Parathyroid adenoma (tissue), 2 donors: ENCODE measurements around the gene RIC8A.

ENCODE experiments used
- H2AFZ ChIP-seq: fragments of 300-600 bp; sonication (generic); one replicate; pipeline ENCODE4 v1.7.0; 2017; ENCODE audit warnings: antibody characterized with exemption, mild to moderate bottlenecking
- H3K27ac ChIP-seq: fragments of 300-600 bp; sonication (generic); one replicate; pipeline ENCODE4 v1.7.0; 2017
- H3K27me3 ChIP-seq: fragments of 300-600 bp; sonication (generic); one replicate; pipeline ENCODE4 v1.7.0; 2017; ENCODE audit warnings: low read length; ENCODE audit not compliant: control insufficient read depth, insufficient read depth
- H3K36me3 ChIP-seq: fragments of 300-600 bp; sonication (generic); one replicate; pipeline ENCODE4 v1.7.0; 2017; ENCODE audit warnings: low read length; ENCODE audit not compliant: control insufficient read depth, insufficient read depth
- H3K4me1 ChIP-seq: fragments of 300-600 bp; sonication (generic); one replicate; pipeline ENCODE4 v1.7.0; 2017; ENCODE audit warnings: control low read depth
- H3K4me2 ChIP-seq: fragments of 300-600 bp; sonication (generic); one replicate; pipeline ENCODE4 v1.7.0; 2017; ENCODE audit warnings: low read length
- H3K4me3 ChIP-seq: fragments of 300-600 bp; sonication (generic); one replicate; pipeline ENCODE4 v1.7.0; 2017; ENCODE audit warnings: low read depth, low read length
- H3K79me2 ChIP-seq: fragments of 300-600 bp; sonication (generic); one replicate; pipeline ENCODE4 v1.7.0; 2017; ENCODE audit warnings: control low read depth
- H3K9ac ChIP-seq: fragments of 300-600 bp; sonication (generic); one replicate; pipeline ENCODE4 v1.7.0; 2017; ENCODE audit warnings: mild to moderate bottlenecking
- H3K9me3 ChIP-seq: fragments of 300-600 bp; sonication (generic); one replicate; pipeline ENCODE4 v1.7.0; 2017; ENCODE audit warnings: low read length; ENCODE audit not compliant: control insufficient read depth
- TF ChIP-seq, protein P1 (sequence below): fragments of 300-600 bp; sonication (generic); IDR thresholded peaks from one replicate; pipeline ENCODE4 v1.7.0; 2017; ENCODE audit warnings: antibody characterized with exemption, mild to moderate bottlenecking
- donor health status: primary hyperparathyroidism.

RIC8A gene

DNA sequence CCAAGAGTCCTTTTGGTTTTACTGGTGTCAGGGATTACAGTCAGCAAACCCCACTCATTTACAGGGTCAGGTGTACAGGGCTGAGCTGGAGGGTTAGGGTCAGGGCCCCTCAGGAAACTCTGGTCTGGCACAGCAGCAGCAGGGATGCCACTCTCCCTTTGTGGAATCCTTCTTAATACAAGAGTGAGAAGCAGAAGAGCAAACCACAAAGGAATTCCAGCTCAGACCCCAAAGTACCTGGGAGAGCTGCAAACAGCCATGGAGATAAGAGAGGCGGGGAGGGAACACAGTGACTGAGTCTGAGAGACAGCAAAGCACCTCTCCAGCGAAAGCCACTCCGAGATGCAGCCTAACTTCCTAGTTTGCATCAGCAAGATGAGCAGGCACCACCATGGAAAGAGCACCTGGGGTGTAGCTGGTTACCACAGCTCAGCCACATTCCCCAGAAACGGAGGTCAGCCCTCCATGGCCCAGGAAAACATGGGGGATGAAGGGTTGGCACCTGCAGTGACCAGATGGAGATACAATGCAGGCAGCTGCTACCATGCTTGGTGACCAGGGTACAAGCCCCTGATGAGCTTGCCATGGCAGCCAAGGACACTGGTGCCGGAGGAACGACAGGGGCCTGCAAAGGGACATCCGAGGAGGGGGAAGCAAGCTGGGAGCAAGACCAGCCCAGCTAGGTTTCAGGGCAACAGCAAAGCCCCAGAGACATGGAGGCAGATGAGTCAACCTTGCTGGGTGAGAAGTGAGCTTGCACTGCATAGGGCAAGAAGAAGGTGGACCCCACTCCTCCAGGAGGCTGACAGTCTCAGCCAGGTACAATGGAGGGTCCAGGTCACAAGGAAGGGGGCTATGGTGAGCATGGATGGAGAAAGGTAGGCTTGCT is 4.2 kb upstream of the RIC8A start:
- peaks cover 5% of the 10 kb centered on the region for H3K4me1 ChIP-seq
- no peak overlapping the region for H2AFZ ChIP-seq
- H3K9me3 ChIP-seq, result no peaks in the 10 kb centered on the region
- no peaks in the 10 kb centered on the region for H3K36me3 ChIP-seq
- H3K4me2 ChIP-seq, result no peak overlapping the region
- TF ChIP-seq, protein P1, sequence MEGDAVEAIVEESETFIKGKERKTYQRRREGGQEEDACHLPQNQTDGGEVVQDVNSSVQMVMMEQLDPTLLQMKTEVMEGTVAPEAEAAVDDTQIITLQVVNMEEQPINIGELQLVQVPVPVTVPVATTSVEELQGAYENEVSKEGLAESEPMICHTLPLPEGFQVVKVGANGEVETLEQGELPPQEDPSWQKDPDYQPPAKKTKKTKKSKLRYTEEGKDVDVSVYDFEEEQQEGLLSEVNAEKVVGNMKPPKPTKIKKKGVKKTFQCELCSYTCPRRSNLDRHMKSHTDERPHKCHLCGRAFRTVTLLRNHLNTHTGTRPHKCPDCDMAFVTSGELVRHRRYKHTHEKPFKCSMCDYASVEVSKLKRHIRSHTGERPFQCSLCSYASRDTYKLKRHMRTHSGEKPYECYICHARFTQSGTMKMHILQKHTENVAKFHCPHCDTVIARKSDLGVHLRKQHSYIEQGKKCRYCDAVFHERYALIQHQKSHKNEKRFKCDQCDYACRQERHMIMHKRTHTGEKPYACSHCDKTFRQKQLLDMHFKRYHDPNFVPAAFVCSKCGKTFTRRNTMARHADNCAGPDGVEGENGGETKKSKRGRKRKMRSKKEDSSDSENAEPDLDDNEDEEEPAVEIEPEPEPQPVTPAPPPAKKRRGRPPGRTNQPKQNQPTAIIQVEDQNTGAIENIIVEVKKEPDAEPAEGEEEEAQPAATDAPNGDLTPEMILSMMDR, result no peak
- H3K27me3 ChIP-seq, result no peaks in the 10 kb centered on the region
- no peak overlapping the region for H3K9ac ChIP-seq
- no peak overlapping the region for H3K27ac ChIP-seq
- no peak overlapping the region for H3K4me3 ChIP-seq
- peaks cover 7% of the 10 kb centered on the region for H3K79me2 ChIP-seq

DNA sequence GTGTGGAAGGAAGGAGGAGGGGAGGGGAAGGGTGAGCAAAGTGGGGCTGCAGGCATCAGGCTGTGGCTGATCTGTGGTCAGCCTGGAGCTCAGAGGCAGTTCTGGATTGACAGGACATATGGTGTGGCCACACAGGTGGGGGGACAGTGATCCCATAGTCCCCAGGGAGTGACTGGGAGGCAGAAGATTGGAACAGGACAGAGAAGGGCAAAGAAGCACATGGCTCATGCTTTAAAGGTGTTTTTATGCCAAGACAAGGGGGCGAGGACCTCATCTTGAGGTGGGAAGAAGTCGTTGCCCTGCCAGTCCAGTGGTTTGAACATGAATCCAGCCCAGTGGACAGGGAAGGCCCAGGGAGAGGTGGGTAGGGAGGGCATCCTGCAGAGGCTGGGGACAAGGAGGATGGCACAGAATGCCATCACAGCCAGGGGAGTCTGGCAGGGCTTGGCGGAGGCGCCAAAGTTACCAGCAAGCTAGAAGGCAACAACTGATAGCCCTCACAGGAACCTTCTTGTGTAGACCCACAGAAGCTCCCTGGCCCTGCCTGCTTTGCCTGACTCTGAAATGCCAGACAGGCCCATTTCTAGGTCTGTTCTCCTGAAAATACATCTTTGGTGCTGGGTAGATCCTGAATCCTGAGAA is 3.4 kb upstream of the RIC8A start:
- H3K9me3 ChIP-seq, result no peaks in the 10 kb centered on the region
- no peak overlapping the region for H3K27ac ChIP-seq
- no peaks in the 10 kb centered on the region for H3K36me3 ChIP-seq
- TF ChIP-seq, protein P1, result no peak
- H3K4me3 ChIP-seq, result no peak overlapping the region
- H3K27me3 ChIP-seq, result no peaks in the 10 kb centered on the region
- H3K79me2 ChIP-seq, result peaks cover 7% of the 10 kb centered on the region
- H2AFZ ChIP-seq, result no peak overlapping the region
- H3K4me1 ChIP-seq, result peaks cover 5% of the 10 kb centered on the region
- no peak overlapping the region for H3K4me2 ChIP-seq
- H3K9ac ChIP-seq, result no peak overlapping the region

DNA sequence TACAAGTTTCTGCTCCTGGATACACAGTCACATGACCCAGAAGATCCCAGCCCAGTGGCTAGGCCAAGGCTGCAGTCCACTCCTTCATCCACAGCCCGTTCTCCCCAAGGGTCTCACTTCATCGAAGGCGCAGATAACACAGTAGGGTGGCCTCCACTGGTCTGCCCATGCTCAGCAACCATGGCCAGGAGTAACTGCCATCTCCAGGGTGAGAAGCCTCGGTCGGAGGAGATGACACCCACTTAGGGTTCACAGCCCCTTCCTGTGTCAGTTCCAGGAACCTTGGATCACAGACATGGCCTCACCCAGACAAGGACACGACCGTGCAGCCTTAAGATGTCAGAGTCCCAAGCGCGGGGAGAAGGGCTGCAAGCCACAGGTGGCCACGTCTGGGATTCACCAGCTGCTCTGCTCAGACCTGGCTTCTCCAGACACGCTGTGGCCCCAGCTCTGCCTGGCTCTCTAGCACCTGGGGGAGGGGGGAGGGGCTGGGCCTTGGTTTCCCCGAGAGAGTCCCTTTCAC is 2.9 kb upstream of the RIC8A start:
- H3K27ac ChIP-seq, result no peak overlapping the region
- no peak overlapping the region for H3K4me3 ChIP-seq
- H3K79me2 ChIP-seq, result peaks cover 7% of the 10 kb centered on the region
- peaks cover 8% of the 10 kb centered on the region for H3K4me1 ChIP-seq
- H3K9me3 ChIP-seq, result no peaks in the 10 kb centered on the region
- no peaks in the 10 kb centered on the region for H3K27me3 ChIP-seq
- H3K4me2 ChIP-seq, result no peak overlapping the region
- no peak overlapping the region for H3K9ac ChIP-seq
- TF ChIP-seq, protein P1, result no peak
- H3K36me3 ChIP-seq, result no peaks in the 10 kb centered on the region
- no peak overlapping the region for H2AFZ ChIP-seq

DNA sequence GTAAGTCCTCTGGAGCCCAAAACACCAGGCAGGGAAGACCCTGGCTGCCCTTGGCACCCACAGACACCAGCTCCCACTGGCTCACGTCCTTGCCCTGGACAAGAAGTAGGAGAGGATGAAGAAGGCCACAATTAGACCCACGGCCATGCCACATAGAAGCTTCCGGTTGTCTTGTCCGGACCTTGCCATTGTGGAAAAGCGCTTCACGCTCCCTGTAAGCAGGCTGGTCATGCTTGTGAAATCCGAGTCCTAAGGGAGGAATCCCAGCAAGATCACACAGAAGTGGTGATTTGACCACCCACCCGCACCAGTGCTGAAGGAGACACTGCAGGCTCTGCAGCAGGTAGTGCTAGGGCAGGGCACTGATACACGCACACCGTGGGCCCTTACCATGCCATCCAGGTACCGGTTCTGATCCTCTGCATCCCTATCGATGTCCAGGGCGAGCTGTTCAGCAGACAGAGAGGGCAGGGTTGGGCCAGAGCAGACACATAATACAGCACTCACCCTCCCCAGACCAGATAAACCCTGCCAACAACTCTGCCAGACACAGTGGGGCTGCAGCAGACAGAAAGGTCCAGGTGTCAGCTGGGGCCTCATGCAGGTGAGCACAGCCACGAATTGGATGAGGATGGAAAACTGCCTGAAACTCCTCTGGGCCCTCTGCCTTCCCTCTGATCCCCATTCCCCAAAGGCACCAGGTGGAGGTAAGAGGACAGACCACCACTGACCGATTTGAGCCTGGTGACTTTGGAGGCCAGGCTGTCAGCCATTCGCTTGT is 2.1 kb upstream of the RIC8A start:
- peaks cover 7% of the 10 kb centered on the region for H3K79me2 ChIP-seq
- no peak overlapping the region for H2AFZ ChIP-seq
- peaks cover 8% of the 10 kb centered on the region for H3K4me1 ChIP-seq
- no peak overlapping the region for H3K4me3 ChIP-seq
- TF ChIP-seq, protein P1, result no peak
- no peaks in the 10 kb centered on the region for H3K36me3 ChIP-seq
- no peak overlapping the region for H3K9ac ChIP-seq
- no peak overlapping the region for H3K27ac ChIP-seq
- H3K9me3 ChIP-seq, result no peaks in the 10 kb centered on the region
- H3K4me2 ChIP-seq, result peak overlapping the region; percentile 77
- no peaks in the 10 kb centered on the region for H3K27me3 ChIP-seq
